HEK293 (cell line): Measurements from ENCODE around the gene AXIN1.

Experiments used
- CTCF ChIA-PET: fragments of 350-600 bp; formaldehyde crosslinking; extraction: SDS; loops from one replicate; lab custom pipeline; 2021; ENCODE audit warnings: antibody characterized with exemption; lab: Yijun Ruan, JAX
- POLR2A ChIA-PET: fragments of 300-600 bp; formaldehyde crosslinking; extraction: SDS; loops from one replicate; lab custom pipeline; 2020; ENCODE audit warnings: antibody characterized with exemption, inconsistent platforms; lab: Yijun Ruan, JAX
- H3K27ac ChIP-seq: fragments of 200-500 bp; sonication (Bioruptor generic); 2 replicates; pipeline ENCODE4 v1.5.1; 2014; ENCODE audit warnings: low read depth, low read length, control low read depth, inconsistent platforms; ENCODE audit errors: extremely low read depth
- H3K36me3 ChIP-seq, 2 experiments: fragments of 200-500 bp in 1 of 2; sonication (Bioruptor generic) in 1 of 2; 1 replicate in 1 of 2; 2 replicates in 1 of 2; pipeline ENCODE4 v1.5.1; 2014 to 2017; ENCODE audit warnings: inconsistent platforms in 2 of 2, low read length in 2 of 2; ENCODE audit not compliant: control insufficient read depth in 2 of 2, insufficient read depth in 1 of 2
- H3K4me1 ChIP-seq: fragments of 200-500 bp; sonication (Bioruptor generic); 2 replicates; pipeline ENCODE4 v1.5.1; 2014; ENCODE audit warnings: mild to moderate bottlenecking, low read length, inconsistent platforms; ENCODE audit not compliant: control insufficient read depth, insufficient read depth
- H3K4me3 ChIP-seq: 2 replicates; pipeline ENCODE4 v1.5.1; 2011; ENCODE audit warnings: low read depth, mild to moderate bottlenecking, control low read depth, low read length, moderate library complexity
- H3K9me3 ChIP-seq: fragments of 200-500 bp; sonication (Bioruptor generic); 2 replicates; pipeline ENCODE4 v1.5.1; 2014; ENCODE audit warnings: low read depth, low read length, inconsistent platforms; ENCODE audit not compliant: control insufficient read depth, insufficient read depth
- FEZF1 ChIP-seq: fragments of 450-650 bp; formaldehyde crosslinking; IDR thresholded peaks from 2 replicates; pipeline ENCODE4 v1.5.1; 2016; ENCODE audit warnings: missing biosample characterization, missing genetic modification characterization
- GFI1B ChIP-seq: fragments of 450-650 bp; formaldehyde crosslinking; IDR thresholded peaks from 2 replicates; pipeline ENCODE4 v1.5.1; 2016; ENCODE audit warnings: missing biosample characterization, missing genetic modification characterization
- GLI4 ChIP-seq: fragments of 450-650 bp; formaldehyde crosslinking; IDR thresholded peaks from 2 replicates; pipeline ENCODE4 v1.5.1; 2016; ENCODE audit warnings: missing biosample characterization, missing genetic modification characterization
- MEIS1 ChIP-seq: sonication (generic); formaldehyde crosslinking; IDR thresholded peaks from 2 replicates; pipeline ENCODE4 v1.8.1; 2022; ENCODE audit warnings: missing genetic modification reagents, mild to moderate bottlenecking, borderline replicate concordance
- MYNN ChIP-seq: fragments of 450-650 bp; formaldehyde crosslinking; IDR thresholded peaks from 2 replicates; pipeline ENCODE4 v1.5.1; 2016; ENCODE audit warnings: missing biosample characterization, missing genetic modification characterization, borderline replicate concordance
- PRDM6 ChIP-seq: fragments of 450-650 bp; formaldehyde crosslinking; IDR thresholded peaks from 2 replicates; pipeline ENCODE4 v1.5.1; 2017; ENCODE audit warnings: missing biosample characterization, missing genetic modification characterization
- SP7 ChIP-seq: fragments of 450-650 bp; formaldehyde crosslinking; IDR thresholded peaks from 2 replicates; pipeline ENCODE4 v1.5.1; 2016; ENCODE audit warnings: missing biosample characterization, missing genetic modification characterization
- ZBTB8A ChIP-seq: fragments of 450-650 bp; formaldehyde crosslinking; IDR thresholded peaks from 2 replicates; pipeline ENCODE4 v1.5.1; 2016; ENCODE audit warnings: missing biosample characterization, missing genetic modification characterization
- ZIC2 ChIP-seq: fragments of 450-650 bp; formaldehyde crosslinking; IDR thresholded peaks from 2 replicates; pipeline ENCODE4 v1.5.1; 2016; ENCODE audit warnings: missing biosample characterization, missing genetic modification characterization
- ZNF133 ChIP-seq: fragments of 450-650 bp; formaldehyde crosslinking; IDR thresholded peaks from 2 replicates; pipeline ENCODE4 v1.5.1; 2016; ENCODE audit warnings: missing biosample characterization, missing genetic modification characterization
- ZNF211 ChIP-seq: fragments of 450-650 bp; formaldehyde crosslinking; IDR thresholded peaks from 2 replicates; pipeline ENCODE4 v1.5.1; 2016; ENCODE audit warnings: low read depth, missing biosample characterization, missing genetic modification characterization
- ZNF350 ChIP-seq: fragments of 450-650 bp; formaldehyde crosslinking; IDR thresholded peaks from 2 replicates; pipeline ENCODE4 v1.5.0; 2017; ENCODE audit warnings: missing biosample characterization, mild to moderate bottlenecking, missing genetic modification characterization
- ZNF449 ChIP-seq: fragments of 450-650 bp; formaldehyde crosslinking; IDR thresholded peaks from 2 replicates; pipeline ENCODE4 v1.5.1; 2017; ENCODE audit warnings: missing biosample characterization, mild to moderate bottlenecking, missing genetic modification characterization, moderate library complexity
- ZNF510 ChIP-seq: fragments of 450-650 bp; formaldehyde crosslinking; IDR thresholded peaks from 2 replicates; pipeline ENCODE4 v1.5.1; 2018; ENCODE audit warnings: mild to moderate bottlenecking, missing genetic modification characterization, missing biosample characterization; ENCODE audit not compliant: insufficient replicate concordance
- ZNF555 ChIP-seq: fragments of 450-650 bp; formaldehyde crosslinking; conservative IDR thresholded peaks from 2 replicates; pipeline ENCODE4 v1.5.1; 2017; ENCODE audit warnings: missing biosample characterization, mild to moderate bottlenecking, missing genetic modification characterization, inconsistent platforms
- ZNF585B ChIP-seq: fragments of 450-650 bp; formaldehyde crosslinking; IDR thresholded peaks from 2 replicates; pipeline ENCODE4 v1.5.1; 2016; ENCODE audit warnings: missing biosample characterization, missing genetic modification characterization
- ZNF747 ChIP-seq: fragments of 450-650 bp; formaldehyde crosslinking; IDR thresholded peaks from 2 replicates; pipeline ENCODE4 v1.5.1; 2016; ENCODE audit warnings: missing biosample characterization, missing genetic modification characterization
- TF ChIP-seq, protein P1 (sequence below): fragments of 450-650 bp; formaldehyde crosslinking; IDR thresholded peaks from 2 replicates; pipeline ENCODE4 v1.5.1; 2017; ENCODE audit warnings: missing biosample characterization, missing genetic modification characterization
- TF ChIP-seq, protein P2 (sequence below): sonication (generic); formaldehyde crosslinking; IDR thresholded peaks from 2 replicates; pipeline ENCODE4 v1.8.1; 2022; ENCODE audit warnings: mild to moderate bottlenecking, moderate library complexity, missing genetic modification reagents

AXIN1 gene

DNA sequence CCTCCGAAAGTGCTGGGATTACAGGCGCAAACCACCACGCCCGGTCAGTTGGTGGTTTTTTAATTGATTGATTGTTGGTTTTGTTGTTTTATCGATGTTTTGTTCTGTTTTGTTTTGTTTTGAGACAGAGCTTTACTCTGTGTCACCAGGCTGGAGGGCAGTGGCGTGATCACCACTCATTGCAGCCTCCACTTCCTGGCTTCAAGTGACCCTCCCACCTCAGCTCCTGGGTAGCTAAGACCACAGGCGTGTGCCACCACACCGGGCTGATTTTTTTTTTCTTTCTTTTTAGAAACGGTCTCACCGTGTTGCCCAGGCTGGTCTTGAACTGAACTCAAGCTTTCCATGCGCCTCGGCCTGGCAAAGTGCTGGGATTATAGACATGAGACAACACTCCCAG, 105.5 kb downstream of the AXIN1 start:
- H3K4me3 ChIP-seq: no peak overlapping the region
- no peak overlapping the region for H3K27ac ChIP-seq
- TF ChIP-seq GFI1B (tag by site-specific recombination): no peak
- TF ChIP-seq ZNF211 (tag by site-specific recombination): no peak
- ChIA-PET CTCF (interaction anchor here (0.7 kb wide), 1 partner anchor 151 kb away, joined by 3 read pairs; no protein-coding TSS in a partner anchor), POLR2A (no interaction called here)
- no peaks in the 10 kb centered on the region for H3K4me1 ChIP-seq
- peaks cover 0 to 3% of the 10 kb centered on the region in 2 experiments; a peak in 2 of 3 replicates for H3K36me3 ChIP-seq
- H3K9me3 ChIP-seq: no peaks in the 10 kb centered on the region

DNA sequence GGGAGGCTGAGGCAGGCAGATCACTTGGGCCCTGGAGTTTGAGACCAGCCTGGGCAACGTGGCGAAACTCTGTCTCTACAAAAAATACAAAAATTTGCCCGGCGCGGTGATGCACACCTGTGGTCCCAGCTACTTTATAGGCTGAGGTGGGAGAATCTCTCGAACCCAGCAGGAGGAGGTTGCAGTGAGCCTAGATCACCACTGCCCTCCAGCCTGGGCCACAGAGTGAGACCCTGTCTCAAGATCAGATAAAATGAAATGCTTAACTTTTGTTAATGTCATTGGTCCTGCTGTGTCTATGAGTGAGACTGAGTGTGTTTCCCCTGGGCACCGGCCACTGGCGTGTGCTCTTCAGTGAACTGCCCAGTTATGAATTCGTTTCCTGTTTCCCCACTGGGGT, 107.4 kb downstream of the AXIN1 start:
- Histone ChIP-seq H3K4me3 (no peak overlapping the region), H3K4me1 (no peaks in the 10 kb centered on the region), H3K9me3 (no peaks in the 10 kb centered on the region), H3K27ac (no peak overlapping the region), H3K36me3 (peaks cover 0 to under 1% of the 10 kb centered on the region in 2 experiments; a peak in 2 of 3 replicates)
- TF ChIP-seq, protein P1, sequence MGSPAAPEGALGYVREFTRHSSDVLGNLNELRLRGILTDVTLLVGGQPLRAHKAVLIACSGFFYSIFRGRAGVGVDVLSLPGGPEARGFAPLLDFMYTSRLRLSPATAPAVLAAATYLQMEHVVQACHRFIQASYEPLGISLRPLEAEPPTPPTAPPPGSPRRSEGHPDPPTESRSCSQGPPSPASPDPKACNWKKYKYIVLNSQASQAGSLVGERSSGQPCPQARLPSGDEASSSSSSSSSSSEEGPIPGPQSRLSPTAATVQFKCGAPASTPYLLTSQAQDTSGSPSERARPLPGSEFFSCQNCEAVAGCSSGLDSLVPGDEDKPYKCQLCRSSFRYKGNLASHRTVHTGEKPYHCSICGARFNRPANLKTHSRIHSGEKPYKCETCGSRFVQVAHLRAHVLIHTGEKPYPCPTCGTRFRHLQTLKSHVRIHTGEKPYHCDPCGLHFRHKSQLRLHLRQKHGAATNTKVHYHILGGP: no peak
- TF ChIP-seq MEIS1 (CRISPR knock-in tag) (no peak), PRDM6 (tag by site-specific recombination) (no peak), ZNF555 (tag by site-specific recombination) (no peak), GLI4 (tag by site-specific recombination) (no peak), ZNF133 (tag by site-specific recombination) (no peak), ZNF585B (no peak), SP7 (no peak), ZBTB8A (no peak), ZIC2 (tag by site-specific recombination) (no peak), MYNN (no peak), ZNF350 (tag by site-specific recombination) (no peak), ZNF449 (tag by site-specific recombination) (no peak), ZNF747 (tag by site-specific recombination) (no peak), ZNF510 (tag by site-specific recombination) (no peak), FEZF1 (tag by site-specific recombination) (no peak)
- TF ChIP-seq, protein P2, sequence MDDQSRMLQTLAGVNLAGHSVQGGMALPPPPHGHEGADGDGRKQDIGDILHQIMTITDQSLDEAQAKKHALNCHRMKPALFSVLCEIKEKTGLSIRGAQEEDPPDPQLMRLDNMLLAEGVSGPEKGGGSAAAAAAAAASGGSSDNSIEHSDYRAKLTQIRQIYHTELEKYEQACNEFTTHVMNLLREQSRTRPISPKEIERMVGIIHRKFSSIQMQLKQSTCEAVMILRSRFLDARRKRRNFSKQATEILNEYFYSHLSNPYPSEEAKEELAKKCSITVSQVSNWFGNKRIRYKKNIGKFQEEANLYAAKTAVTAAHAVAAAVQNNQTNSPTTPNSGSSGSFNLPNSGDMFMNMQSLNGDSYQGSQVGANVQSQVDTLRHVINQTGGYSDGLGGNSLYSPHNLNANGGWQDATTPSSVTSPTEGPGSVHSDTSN: no peak
- ChIA-PET POLR2A (interaction anchor here (0.6 to 1.0 kb wide), 3 partner anchors 10 to 71 kb away, joined by 3 to 8 read pairs (median 3); no protein-coding TSS in a partner anchor), CTCF (interaction anchor here (1.7 kb wide), 1 partner anchor 10 kb away, joined by 5 read pairs; the partner anchor contains the start of gene FAM234A)
